Psoas muscle (tissue), 8 donors: Measurements from ENCODE around the gene GRB10. TPM values are rescaled to one million over a fixed set of nuclear protein-coding genes. Genes with fewer than 3 reads are reported as not detected.
"Not testable (repeated sequence)": the region's sequence is repeated elsewhere in the genome, so short reads cannot be mapped to it uniquely, and the experiment has no call there.

Experiments
- ATAC-seq, 4 donors: fragments of 200-7000 bp; cut with Tn5 transposase; one replicate each; pipeline ENCODE4 v1.9.1; 2020; ENCODE audit warnings: moderate library complexity in 3 of 4, mild to moderate bottlenecking in 2 of 4
- DNase-seq, 2 donors: peaks; one replicate each; pipeline ENCODE4 v3.0.0-alpha.2; 2020
- H3K27ac ChIP-seq: fragments of 200-600 bp; one replicate; pipeline ENCODE4 v1.8.0; 2022
- H3K27me3 ChIP-seq, 3 donors: fragments of 200-600 bp in 1 of 3; one replicate each; pipeline versions ENCODE4 v1.6.1 to v1.8.0; 2013 to 2022; ENCODE audit warnings: low read length in 2 of 3, mild to moderate bottlenecking in 2 of 3, moderate library complexity in 1 of 3; ENCODE audit not compliant: insufficient read depth in 3 of 3
- H3K36me3 ChIP-seq, 2 donors: fragments of 200-600 bp in 1 of 2; one replicate each; pipeline versions ENCODE4 v1.6.1 to v1.8.0; 2013 to 2022; ENCODE audit warnings: low read depth in 1 of 2, mild to moderate bottlenecking in 1 of 2, moderate library complexity in 1 of 2; ENCODE audit not compliant: insufficient read depth in 1 of 2
- H3K4me1 ChIP-seq: fragments of 200-600 bp; one replicate; pipeline ENCODE4 v1.8.0; 2022
- H3K4me3 ChIP-seq: fragments of 200-600 bp; one replicate; pipeline ENCODE4 v1.8.0; 2022; ENCODE audit warnings: mild to moderate bottlenecking
- H3K9me3 ChIP-seq: fragments of 200-600 bp; one replicate; pipeline ENCODE4 v1.8.0; 2022
- WGBS, 3 donors: extraction: QIAGEN DNeasy Blood & Tissue Kit; methylation state at CpG; one replicate each; pipeline versions ENCODE4 v1.1.6 to v1.1.7; 2013; 5-methylcytosine and 5-hydroxymethylcytosine counted together
- intact Hi-C, 2 donors: fragments of 100-400 bp; cut with DNase I; formaldehyde crosslinking; loops; one replicate each; pipeline versions ENCODE4 v1.11.0 to v1.14.2; 2022
- polyA plus RNA-seq, 3 donors: library from polyadenylated mRNA; stranded (reverse); fragments of 200-250 nt; gene quantifications; one replicate each; pipeline ENCODE4 v1.2.3, GENCODE V29; 2013
- total RNA-seq, 4 donors: library from RNA; stranded (reverse); fragmentation: NEBNext Ultra II Directional in 2 of 4; extraction: Animal tissue kit (Norgen Biotek cat#: 25700) in 2 of 4; gene quantifications; one replicate each; pipeline versions ENCODE4 v1.2.1 to v1.2.4, GENCODE V29; 2021 to 2023
- TF ChIP-seq, protein P1 (sequence below): fragments of 200-600 bp; IDR thresholded peaks from one replicate; pipeline ENCODE4 v1.8.0; 2022; ENCODE audit warnings: antibody characterized with exemption
- donor health status: healthy with polysubstance abuse.
- donor health status: DM: no; HTN: no; CAD: no; lungs with moderate emphysema.
- donor health status: Bipolar disorder and iron deficiency.
- donor health status: healthy.
- donor health status: DM: yes; HTN: yes; CAD: no.
- donor health status: DM: no; HTN: no; CAD: no.
- donor health status: DM: no; HTN: no; CAD: no.
- donor health status: DM: yes; HTN: yes; CAD: no.

GRB10 gene
- total and polyA plus RNA-seq, 7 donors = 25.8 to 72.7 (median 53.0) TPM

DNA sequence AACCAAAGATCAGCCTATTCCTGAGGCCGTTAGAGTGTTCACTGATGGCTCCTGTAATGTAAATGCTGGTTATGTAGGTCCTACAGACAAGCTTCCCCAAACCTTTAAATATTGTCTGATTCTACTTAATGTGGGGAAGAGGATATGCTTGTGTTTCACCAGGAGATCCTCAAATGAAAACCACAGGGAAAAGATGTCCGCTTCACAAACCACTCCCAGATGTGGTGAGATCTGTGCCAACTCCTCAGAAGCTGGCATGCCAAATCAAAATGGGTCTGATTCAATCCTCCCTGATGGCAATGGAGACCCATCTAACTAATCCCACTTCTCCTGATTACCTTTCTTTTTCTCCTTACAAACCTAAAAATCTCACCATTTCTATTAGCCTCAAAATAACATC lies 202.0 kb downstream of the GRB10 start:
- DNase-seq, H3K27me3 ChIP-seq, ATAC-seq, H3K4me3 ChIP-seq, intact Hi-C loops, H3K36me3 ChIP-seq, H3K9me3 ChIP-seq, H3K4me1 ChIP-seq, H3K27ac ChIP-seq: not testable (repeated sequence)
- 82 to 90% (median 86%) methylated on average over 2 of the region's 2 CpGs for WGBS, 3 donors

DNA sequence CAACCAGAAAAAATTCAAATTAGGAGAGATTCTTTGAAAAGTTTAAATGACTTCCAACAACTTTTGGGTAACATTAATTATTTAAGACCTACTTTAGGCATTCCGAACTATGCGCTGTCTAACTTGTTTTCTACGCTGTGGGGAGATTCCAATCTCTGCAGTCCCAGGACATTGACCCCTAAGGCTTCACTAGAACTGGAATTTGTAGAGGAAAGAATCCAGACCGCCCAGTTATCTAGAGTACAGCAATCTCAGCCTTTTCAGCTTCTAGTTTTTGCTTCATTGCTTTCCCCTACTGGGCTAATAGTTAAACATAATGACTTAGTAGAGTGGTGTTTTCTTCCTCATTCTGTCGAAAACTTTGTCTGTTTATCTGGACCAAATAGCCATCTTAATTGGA lies 202.6 kb downstream of the GRB10 start:
- TF ChIP-seq, protein P1, sequence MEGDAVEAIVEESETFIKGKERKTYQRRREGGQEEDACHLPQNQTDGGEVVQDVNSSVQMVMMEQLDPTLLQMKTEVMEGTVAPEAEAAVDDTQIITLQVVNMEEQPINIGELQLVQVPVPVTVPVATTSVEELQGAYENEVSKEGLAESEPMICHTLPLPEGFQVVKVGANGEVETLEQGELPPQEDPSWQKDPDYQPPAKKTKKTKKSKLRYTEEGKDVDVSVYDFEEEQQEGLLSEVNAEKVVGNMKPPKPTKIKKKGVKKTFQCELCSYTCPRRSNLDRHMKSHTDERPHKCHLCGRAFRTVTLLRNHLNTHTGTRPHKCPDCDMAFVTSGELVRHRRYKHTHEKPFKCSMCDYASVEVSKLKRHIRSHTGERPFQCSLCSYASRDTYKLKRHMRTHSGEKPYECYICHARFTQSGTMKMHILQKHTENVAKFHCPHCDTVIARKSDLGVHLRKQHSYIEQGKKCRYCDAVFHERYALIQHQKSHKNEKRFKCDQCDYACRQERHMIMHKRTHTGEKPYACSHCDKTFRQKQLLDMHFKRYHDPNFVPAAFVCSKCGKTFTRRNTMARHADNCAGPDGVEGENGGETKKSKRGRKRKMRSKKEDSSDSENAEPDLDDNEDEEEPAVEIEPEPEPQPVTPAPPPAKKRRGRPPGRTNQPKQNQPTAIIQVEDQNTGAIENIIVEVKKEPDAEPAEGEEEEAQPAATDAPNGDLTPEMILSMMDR = no peak
- H3K36me3 ChIP-seq = no peaks in the 10 kb centered on the region
- no peak overlapping the region for H3K4me3 ChIP-seq
- 93 to 96% (median 94%) methylated on average over 5 of the region's 5 CpGs for WGBS, 3 donors
- H3K27ac ChIP-seq = no peak overlapping the region
- intact Hi-C loops = no loop called here
- no peaks in the 10 kb centered on the region for H3K9me3 ChIP-seq
- no peaks in the 10 kb centered on the region for H3K4me1 ChIP-seq
- no peaks in the 10 kb centered on the region for H3K27me3 ChIP-seq
- DNase-seq (no peak), ATAC-seq (no peak)

DNA sequence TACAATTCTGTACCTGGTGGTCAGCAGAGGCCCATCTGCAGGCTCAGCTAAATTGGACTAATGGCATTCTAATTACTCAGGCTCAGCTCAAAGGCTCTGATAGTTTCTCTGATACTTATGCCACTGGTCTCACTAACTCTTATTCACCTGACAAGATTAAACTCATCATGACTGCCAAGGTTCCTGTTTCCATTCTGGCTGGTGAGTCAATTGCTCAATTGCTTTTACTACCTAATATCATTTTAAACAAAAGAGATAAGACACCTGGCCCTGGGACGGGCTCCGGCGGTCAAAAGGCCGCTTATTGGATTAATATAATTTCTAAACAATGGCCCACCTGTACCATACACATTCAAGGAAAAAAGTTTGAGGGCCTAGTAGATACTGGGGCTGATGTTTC lies 204.6 kb downstream of the GRB10 start:
- H3K27me3 ChIP-seq, ATAC-seq, H3K4me1 ChIP-seq, H3K36me3 ChIP-seq, H3K9me3 ChIP-seq, DNase-seq, H3K4me3 ChIP-seq, H3K27ac ChIP-seq, intact Hi-C loops: not testable (repeated sequence)
- WGBS, 3 donors = 84 to 93% (median 90%) methylated on average over 4 of the region's 4 CpGs

DNA sequence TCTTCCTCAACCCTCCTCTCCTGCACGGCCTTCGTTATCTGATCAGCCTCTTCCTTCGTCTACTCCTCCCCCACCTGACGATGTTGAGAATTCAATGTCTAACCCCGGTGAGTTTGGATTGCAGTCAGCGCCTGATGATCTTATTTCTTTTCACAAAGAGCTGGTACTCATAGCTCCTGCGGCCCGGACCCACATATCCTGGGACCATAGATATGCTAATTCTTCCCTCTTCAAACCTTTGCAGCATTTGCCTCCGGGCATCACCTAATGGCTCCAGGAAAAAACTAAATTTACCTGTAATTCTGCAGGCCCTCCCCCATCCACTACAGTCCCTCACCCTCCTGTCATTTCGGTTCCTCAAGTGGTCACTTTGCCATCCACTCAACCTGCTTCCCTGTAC lies 205.1 kb downstream of the GRB10 start:
- no peaks in the 10 kb centered on the region for H3K27me3 ChIP-seq
- no peak overlapping the region for H3K4me3 ChIP-seq
- TF ChIP-seq, protein P1 = no peak
- intact Hi-C loops = no loop called here
- no peak for ATAC-seq
- H3K36me3 ChIP-seq = no peaks in the 10 kb centered on the region
- 89 to 95% (median 93%) methylated on average over 10 of the region's 10 CpGs for WGBS, 3 donors
- DNase-seq = no peak
- no peaks in the 10 kb centered on the region for H3K4me1 ChIP-seq
- no peaks in the 10 kb centered on the region for H3K9me3 ChIP-seq
- no peak overlapping the region for H3K27ac ChIP-seq

DNA sequence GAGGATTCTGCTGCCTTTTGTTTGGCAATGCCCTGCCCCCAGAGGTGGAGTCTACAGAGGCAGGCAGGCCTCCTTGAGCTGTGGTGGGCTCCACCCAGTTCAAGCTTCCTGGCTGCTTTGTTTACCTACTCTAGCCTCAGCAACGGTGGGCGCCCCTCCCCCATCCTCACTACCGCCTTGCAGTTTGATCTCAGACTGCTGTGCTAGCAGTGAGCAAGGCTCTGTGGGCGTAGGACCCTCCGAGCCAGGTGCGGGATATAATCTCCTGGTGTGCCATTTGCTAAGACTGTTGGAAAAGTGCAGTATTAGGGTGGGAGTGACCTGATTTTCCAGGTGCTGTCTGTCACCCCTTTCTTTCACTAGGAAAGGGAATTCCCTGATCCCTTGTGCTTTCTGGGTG lies 206.3 kb downstream of the GRB10 start:
- WGBS, 3 donors = 61 to 78% (median 72%) methylated on average over 6 of the region's 6 CpGs
- H3K36me3 ChIP-seq, H3K27me3 ChIP-seq, DNase-seq, intact Hi-C loops, H3K9me3 ChIP-seq, ATAC-seq, H3K4me1 ChIP-seq, H3K27ac ChIP-seq, H3K4me3 ChIP-seq: not testable (repeated sequence)

DNA sequence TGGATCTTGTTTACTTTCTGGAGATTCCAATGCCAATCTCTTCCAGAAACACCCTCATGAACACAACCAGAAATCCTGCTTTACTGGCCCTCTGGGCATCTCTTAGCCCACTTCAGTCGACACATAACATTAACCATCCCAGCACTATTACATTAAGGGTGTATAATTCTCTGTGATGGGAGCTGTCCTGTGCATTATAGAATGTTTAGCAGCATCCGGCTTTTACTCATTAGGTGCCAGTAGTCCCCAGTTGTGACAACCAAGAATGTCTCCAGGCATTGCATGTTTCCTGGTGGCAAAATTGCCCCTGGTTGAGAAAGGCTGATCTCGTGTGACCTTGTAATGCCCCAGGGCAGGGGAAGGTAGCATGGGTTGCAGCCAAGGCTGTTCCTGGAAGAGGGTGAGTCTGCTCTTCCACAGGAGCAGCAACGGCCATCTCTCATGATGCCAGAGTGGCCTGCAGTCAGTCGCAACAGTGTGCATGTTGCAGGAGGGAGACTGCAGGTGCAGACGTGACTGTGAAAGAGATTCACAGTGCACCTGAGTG lies 214.9 kb downstream of the GRB10 start:
- intact Hi-C loops = no loop called here

More for the DNA sequence above, 214.9 kb downstream of the GRB10 start:
- TF ChIP-seq, protein P1 = no peak
- ATAC-seq = no peak
- H3K27me3 ChIP-seq = no peaks in the 10 kb centered on the region
- DNase-seq = no peak
- no peak overlapping the region for H3K4me3 ChIP-seq
- H3K27ac ChIP-seq = no peak overlapping the region
- H3K36me3 ChIP-seq = no peaks in the 10 kb centered on the region
- WGBS, 3 donors = 71 to 84% (median 81%) methylated on average over 6 of the region's 6 CpGs
- no peaks in the 10 kb centered on the region for H3K9me3 ChIP-seq
- H3K4me1 ChIP-seq = no peaks in the 10 kb centered on the region
